ENCODE measurements around the gene SLC25A31.

The SLC25A31 gene

DNA sequence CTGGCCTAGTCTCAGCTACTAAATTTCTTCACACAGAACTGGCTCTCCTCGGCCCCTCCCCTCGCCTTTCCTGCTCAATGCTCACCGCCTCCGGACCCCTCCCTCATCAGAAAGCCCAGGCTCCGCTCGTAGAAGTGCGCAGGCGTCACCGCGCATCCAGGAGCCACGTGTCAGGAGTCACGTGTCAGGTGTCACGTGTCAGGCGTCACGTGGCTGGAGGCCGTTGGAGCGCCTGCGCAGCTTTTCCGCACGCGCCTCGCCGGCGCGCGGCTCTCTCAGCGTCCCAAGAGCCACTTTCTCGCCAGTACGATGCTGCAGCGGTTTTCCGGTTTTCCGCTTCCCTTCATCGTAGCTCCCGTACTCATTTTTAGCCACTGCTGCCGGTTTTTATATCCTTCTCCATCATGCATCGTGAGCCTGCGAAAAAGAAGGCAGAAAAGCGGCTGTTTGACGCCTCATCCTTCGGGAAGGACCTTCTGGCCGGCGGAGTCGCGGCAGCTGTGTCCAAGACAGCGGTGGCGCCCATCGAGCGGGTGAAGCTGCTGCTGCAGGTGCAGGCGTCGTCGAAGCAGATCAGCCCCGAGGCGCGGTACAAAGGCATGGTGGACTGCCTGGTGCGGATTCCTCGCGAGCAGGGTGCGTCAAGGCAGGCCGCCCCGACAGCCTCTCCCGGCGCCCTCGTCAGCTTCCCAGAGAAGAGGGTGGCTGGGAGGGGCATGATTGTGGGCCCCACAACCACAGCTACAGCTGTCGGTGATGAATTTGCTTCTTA is at the start of gene SLC25A31:
Gene SLC25A31, plus strand, starts transcription at position 259 of the 772 bp plus-strand sequence. Its CDS starts 146 bp downstream, at position 405.
- TF ChIP-seq, protein P1, sequence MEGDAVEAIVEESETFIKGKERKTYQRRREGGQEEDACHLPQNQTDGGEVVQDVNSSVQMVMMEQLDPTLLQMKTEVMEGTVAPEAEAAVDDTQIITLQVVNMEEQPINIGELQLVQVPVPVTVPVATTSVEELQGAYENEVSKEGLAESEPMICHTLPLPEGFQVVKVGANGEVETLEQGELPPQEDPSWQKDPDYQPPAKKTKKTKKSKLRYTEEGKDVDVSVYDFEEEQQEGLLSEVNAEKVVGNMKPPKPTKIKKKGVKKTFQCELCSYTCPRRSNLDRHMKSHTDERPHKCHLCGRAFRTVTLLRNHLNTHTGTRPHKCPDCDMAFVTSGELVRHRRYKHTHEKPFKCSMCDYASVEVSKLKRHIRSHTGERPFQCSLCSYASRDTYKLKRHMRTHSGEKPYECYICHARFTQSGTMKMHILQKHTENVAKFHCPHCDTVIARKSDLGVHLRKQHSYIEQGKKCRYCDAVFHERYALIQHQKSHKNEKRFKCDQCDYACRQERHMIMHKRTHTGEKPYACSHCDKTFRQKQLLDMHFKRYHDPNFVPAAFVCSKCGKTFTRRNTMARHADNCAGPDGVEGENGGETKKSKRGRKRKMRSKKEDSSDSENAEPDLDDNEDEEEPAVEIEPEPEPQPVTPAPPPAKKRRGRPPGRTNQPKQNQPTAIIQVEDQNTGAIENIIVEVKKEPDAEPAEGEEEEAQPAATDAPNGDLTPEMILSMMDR (conservative IDR thresholded peaks at IDR 0.05; ENCODE audit: low read depth, low read length), result no peak
- H3K4me3 ChIP-seq (ENCODE audit: low read length), result no peak within 1 kb of the TSS
- DNase-seq (ENCODE audit: low read depth), result no peak

DNA sequence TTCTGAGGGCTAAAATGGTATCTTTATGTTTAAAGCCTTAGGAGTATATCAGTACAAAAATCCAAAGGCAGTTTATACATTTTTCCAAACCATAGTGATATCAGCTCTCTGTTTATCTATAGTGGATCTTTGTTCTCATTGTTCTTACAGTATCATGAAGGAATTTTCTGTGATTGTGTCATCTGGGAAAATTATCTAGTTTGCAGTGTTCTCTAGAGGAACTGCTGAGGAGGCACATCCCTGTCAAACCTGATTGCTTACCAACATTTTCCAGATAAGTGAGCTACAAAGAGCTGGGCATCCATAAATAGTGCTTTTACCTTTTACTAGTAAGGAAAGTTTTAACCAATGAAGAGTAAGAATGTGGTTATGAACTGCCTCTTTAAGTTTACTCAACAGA is 44.9 kb upstream of the SLC25A31 start:
- DNase-seq (ENCODE audit: low read depth), result no peak
- no peak overlapping the region for H3K4me3 ChIP-seq (ENCODE audit: low read length)
- TF ChIP-seq, protein P1 (conservative IDR thresholded peaks at IDR 0.05; ENCODE audit: low read depth, low read length), result no peak

DNA sequence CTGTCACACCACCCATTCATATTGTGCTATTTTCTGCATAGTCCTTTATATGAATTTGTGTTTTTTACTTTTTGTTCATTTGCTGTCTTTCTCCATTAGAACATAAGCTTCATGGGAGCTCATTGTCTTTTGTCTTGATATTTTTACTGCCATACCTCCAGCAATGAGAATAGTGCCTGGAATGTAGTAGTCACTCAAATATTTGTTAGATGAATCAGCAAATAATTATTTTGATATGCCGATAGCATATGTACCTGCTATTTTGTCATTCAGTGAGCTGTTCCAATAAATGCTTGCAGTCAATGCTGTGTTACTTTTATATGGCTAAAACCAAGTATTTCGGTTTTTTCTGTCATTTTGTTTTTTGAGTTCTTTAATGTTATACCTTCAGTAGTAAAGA is 43.5 kb upstream of the SLC25A31 start:
- TF ChIP-seq, protein P1 (conservative IDR thresholded peaks at IDR 0.05; ENCODE audit: low read depth, low read length), result no peak
- H3K4me3 ChIP-seq (ENCODE audit: low read length), result no peak overlapping the region
- DNase-seq (ENCODE audit: low read depth), result no peak

DNA sequence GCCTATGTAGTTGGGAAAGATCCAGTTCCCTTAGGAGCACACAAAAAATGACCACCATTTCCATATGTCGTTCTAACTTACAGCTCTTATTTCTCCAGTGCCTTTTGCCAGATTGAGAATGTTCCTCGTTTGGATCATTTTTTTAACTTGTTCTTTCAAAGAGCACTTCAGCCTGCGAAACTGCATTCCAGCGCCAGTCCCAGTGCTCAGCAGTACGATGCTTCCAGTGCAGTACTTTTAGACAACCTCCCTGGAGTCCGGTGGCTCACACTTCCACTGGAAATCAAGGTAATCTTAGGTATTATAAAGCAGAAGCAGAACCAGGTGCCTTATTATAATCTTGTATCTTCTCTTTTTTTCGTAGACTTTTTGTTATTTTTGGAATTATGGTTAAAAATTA is 42.6 kb upstream of the SLC25A31 start:
- H3K4me3 ChIP-seq (ENCODE audit: low read length), result no peak overlapping the region
- TF ChIP-seq, protein P1 (conservative IDR thresholded peaks at IDR 0.05; ENCODE audit: low read depth, low read length), result no peak
- no peak for DNase-seq (ENCODE audit: low read depth)

DNA sequence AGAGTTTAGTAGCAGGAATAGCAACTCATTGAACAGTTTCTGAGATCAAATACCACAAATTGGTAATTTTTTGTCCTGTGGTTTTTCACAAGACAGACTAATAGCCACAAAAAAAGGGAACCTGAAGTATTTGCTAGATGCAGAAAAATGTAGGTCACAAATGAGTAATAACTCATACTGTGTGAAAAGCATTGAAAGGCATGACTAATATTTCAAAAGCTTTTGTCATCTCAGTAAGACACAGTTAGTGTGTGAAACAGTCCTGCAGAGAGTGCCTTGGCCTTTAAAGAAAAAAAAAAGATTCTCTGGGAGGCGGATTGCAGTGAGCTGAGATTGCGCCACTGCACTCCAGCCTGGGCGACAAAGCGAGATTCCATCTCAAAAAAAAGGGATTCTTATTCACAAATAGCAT is 31.4 kb upstream of the SLC25A31 start:
- H3K4me3 ChIP-seq (ENCODE audit: low read length), result no peak overlapping the region
- TF ChIP-seq, protein P1 (conservative IDR thresholded peaks at IDR 0.05; ENCODE audit: low read depth, low read length), result no peak
- DNase-seq (ENCODE audit: low read depth), result peak; percentile 75

DNA sequence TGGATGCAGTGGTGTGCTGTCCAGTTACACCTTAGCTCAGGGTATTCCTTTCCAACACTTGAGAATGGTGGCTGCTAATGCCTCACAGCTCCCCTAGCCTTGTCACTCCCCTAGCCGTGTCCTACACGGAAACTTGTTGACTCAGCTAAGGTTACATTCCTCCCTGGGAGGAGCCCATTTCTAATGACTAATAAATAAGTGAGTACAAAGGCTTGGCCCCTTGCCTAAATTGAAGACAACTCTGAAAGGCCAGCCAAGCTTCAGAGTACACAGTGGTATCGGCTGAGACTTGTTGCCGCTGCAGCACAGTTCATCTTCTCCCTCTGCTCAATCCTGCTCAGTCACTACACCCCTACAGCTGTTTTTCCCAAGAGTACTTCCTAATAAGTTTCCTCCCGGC is 21.2 kb upstream of the SLC25A31 start:
- TF ChIP-seq, protein P1 (conservative IDR thresholded peaks at IDR 0.05; ENCODE audit: low read depth, low read length), result no peak
- H3K4me3 ChIP-seq (ENCODE audit: low read length), result no peak overlapping the region
- peak; percentile 71 for DNase-seq (ENCODE audit: low read depth)

DNA sequence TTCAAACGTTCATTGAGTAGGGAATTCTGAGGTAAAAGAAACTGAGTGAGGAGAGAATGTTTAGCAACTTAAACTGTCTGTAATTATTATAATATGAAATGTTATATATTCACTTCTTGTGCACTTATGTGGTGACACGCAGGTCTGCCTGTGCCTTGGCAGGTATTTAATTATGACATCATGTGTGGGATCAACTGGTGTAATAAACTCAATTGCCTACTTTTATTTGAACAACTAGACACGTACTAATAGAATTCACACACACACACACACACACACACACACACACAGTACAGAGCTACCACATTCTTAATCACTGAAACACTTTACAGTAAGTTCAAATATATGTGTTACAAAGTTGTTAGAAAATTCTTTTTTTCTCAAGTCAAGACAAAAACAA is 20.7 kb upstream of the SLC25A31 start:
- no peak for DNase-seq (ENCODE audit: low read depth)
- no peak overlapping the region for H3K4me3 ChIP-seq (ENCODE audit: low read length)
- TF ChIP-seq, protein P1 (conservative IDR thresholded peaks at IDR 0.05; ENCODE audit: low read depth, low read length), result no peak
